ENCODE measurements around the gene ASPHD2. TPM values are rescaled to one million over a fixed set of nuclear protein-coding genes. Genes with fewer than 3 reads are reported as not detected.

ASPHD2 gene
- total RNA-seq, 4 donors from 2014 or later: 1.0 to 1.4 (median 1.2) TPM

GRCh38 chr22:26426924-26427323, 2.1 kb upstream of the ASPHD2 start:
- Histone ChIP-seq H3K4me1 (peaks cover 0 to 20% (median 6%) of the 10 kb centered on the region in 3 donors), H3K27ac (no peak overlapping the region), H3K36me3 (no peaks in the 10 kb centered on the region), H3K27me3 (peaks cover 2% of the 10 kb centered on the region), H3K9me3 (peaks cover 0 to 14% (median 0%) of the 10 kb centered on the region in 3 donors), H3K4me3 (no peak overlapping the region)
- no peak for TF ChIP-seq POLR2A (IDR thresholded peaks at IDR 0.05)
- no peak for TF ChIP-seq CTCF (IDR thresholded peaks at IDR 0.05)
- no peak for TF ChIP-seq EP300 (IDR thresholded peaks at IDR 0.05)
- TF ChIP-seq POLR2AphosphoS5 (IDR thresholded peaks at IDR 0.05): no peak
- ATAC-seq: no peak

- H3K36me3 ChIP-seq: no peaks in the 10 kb centered on the region
- TF ChIP-seq POLR2AphosphoS5 (IDR thresholded peaks at IDR 0.05): no peak
- no peaks in the 10 kb centered on the region for H3K9me3 ChIP-seq
- 5 to 16% methylated on average over 15 to 18 of the region's 50 CpGs for WGBS, 2 donors (ENCODE audit: low coverage in 1 of 2)
- peak overlapping the region in 2 of 4 donors; percentile 53 to 75 for H3K27ac ChIP-seq
- ATAC-seq: peak; percentile 21
- H3K4me3 ChIP-seq: peak overlapping the region; percentile 3 to 57
- H3K4me1 ChIP-seq: peaks cover 0 to 20% (median 6%) of the 10 kb centered on the region in 3 donors
- H3K27me3 ChIP-seq: peaks cover 26% of the 10 kb centered on the region
Observed at GRCh38 chr22:26429458-26430286, 612 bp downstream of the ASPHD2 start.

GRCh38 chr22:26430600-26430999, 1.5 kb downstream of the ASPHD2 start:
- 64 to 76% methylated on average over 2 of the region's 2 CpGs for WGBS, 2 donors (ENCODE audit: low coverage in 1 of 2)
- Histone ChIP-seq H3K9me3 (no peaks in the 10 kb centered on the region), H3K4me3 (no peak overlapping the region), H3K27ac (no peak overlapping the region), H3K27me3 (peaks cover 29% of the 10 kb centered on the region), H3K4me1 (peaks cover 0 to 20% (median 6%) of the 10 kb centered on the region in 3 donors), H3K36me3 (no peaks in the 10 kb centered on the region)
- TF ChIP-seq CTCF (IDR thresholded peaks at IDR 0.05) (no peak), POLR2AphosphoS5 (IDR thresholded peaks at IDR 0.05) (no peak), POLR2A (IDR thresholded peaks at IDR 0.05) (no peak), EP300 (IDR thresholded peaks at IDR 0.05) (no peak)
- no peak for ATAC-seq

- 85 to 96% methylated on average over 4 to 12 of the region's 13 CpGs for whole genome bisulfite sequencing, 2 donors (ENCODE audit: low coverage in 1 of 2)
- Histone ChIP-seq H3K36me3 (no peaks in the 10 kb centered on the region), H3K4me1 (peaks cover 0 to 20% (median 6%) of the 10 kb centered on the region in 3 donors), H3K27ac (no peak overlapping the region), H3K9me3 (no peaks in the 10 kb centered on the region), H3K27me3 (peaks cover 29% of the 10 kb centered on the region), H3K4me3 (no peak overlapping the region)
- no peak for ATAC-seq
- no peak for TF ChIP-seq EP300 (IDR thresholded peaks at IDR 0.05)
- TF ChIP-seq POLR2A (IDR thresholded peaks at IDR 0.05): no peak
Observed at GRCh38 chr22:26431261-26431995, 2.4 kb downstream of the ASPHD2 start.

GRCh38 chr22:26432619-26433311, 3.7 kb downstream of the ASPHD2 start:
- Histone ChIP-seq H3K27ac (no peak overlapping the region), H3K4me3 (no peak overlapping the region), H3K4me1 (peaks cover 0 to 20% (median 6%) of the 10 kb centered on the region in 3 donors), H3K27me3 (peaks cover 29% of the 10 kb centered on the region), H3K9me3 (no peaks in the 10 kb centered on the region), H3K36me3 (no peaks in the 10 kb centered on the region)
- no peak for ATAC-seq
- TF ChIP-seq POLR2A (IDR thresholded peaks at IDR 0.05) (no peak), POLR2AphosphoS5 (IDR thresholded peaks at IDR 0.05) (no peak), EP300 (IDR thresholded peaks at IDR 0.05) (no peak), CTCF (IDR thresholded peaks at IDR 0.05) (no peak)
- 81 to 97% methylated on average over 3 of the region's 3 CpGs for WGBS, 2 donors (ENCODE audit: low coverage in 1 of 2)
